Embryonic facial prominence (tissue), 1 donor: ENCODE data around the gene ENPP1.
"Not testable (repeated sequence)": the region's sequence is repeated elsewhere in the genome, so short reads cannot be mapped to it uniquely, and the experiment has no call there.

Experiments
- DNase-seq: peaks from one replicate; pipeline ENCODE4 v3.0.0-alpha.2; 2016; ENCODE audit errors: extremely low spot score

ENPP1 gene

GRCh38 chr6:131831392-131831791 lies 23.6 kb downstream of the ENPP1 start:
- DNase-seq = no peak

DNA sequence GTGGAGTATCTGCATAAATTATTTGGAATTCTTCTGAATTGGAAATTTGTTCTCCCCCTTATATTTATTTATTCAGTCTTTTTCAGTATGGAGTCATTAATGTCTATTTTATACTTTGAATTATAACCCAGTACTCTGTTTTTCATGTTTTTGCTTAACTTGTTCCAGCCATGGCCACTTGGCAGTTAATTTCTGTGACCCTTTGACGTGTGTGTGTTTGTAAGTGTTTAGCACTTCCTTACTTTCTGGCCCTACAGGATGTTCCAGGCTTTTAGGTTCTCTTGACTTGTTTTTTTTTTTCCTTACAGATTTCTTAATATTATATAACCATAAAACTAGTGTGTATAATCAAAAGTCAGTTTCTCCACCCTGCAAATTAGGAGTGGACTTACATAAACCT lies 24.1 kb downstream of the ENPP1 start:
- no peak for DNase-seq

GRCh38 chr6:131832363-131832762 lies 24.5 kb downstream of the ENPP1 start:
- no peak for DNase-seq

GRCh38 chr6:131838051-131838450 lies 30.2 kb downstream of the ENPP1 start:
- no peak for DNase-seq

GRCh38 chr6:131839388-131839787 lies 31.6 kb downstream of the ENPP1 start:
- no peak for DNase-seq

GRCh38 chr6:131840441-131840840 lies 32.6 kb downstream of the ENPP1 start:
- DNase-seq = no peak

- no peak for DNase-seq
Measured at GRCh38 chr6:131840936-131841583, 33.2 kb downstream of the ENPP1 start.

- DNase-seq = no peak
Measured at GRCh38 chr6:131843768-131844167, 35.9 kb downstream of the ENPP1 start.

DNA sequence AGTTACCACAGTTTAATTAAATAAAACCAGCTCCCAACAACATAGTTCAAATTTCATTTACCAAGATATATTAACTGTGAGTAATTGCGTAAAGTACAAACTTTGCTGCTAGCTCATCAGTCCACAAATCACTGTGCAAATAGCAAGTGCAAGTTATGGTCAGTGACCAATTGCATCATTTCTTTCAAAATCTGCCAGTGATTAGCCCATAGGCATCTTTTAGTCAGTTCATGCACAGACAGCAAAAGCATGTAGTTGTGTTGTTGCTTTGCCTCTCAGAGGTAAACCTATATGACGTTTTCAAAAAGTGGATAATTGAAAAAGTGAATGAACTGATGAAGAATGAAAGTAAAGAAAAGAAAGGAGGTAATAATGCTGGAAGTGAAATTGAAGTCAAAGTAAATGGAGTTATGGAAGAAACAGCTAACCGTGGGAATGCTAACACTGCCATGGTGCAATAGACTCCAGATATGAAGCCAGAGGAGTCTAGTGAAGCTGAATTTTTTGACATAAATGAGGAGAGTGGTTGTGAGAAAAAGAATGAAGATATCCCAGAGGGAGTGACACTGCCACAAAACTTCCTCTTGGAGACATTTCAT lies 36.5 kb downstream of the ENPP1 start:
- DNase-seq = no peak

GRCh38 chr6:131846023-131846663 lies 38.3 kb downstream of the ENPP1 start:
- DNase-seq = no peak

DNA sequence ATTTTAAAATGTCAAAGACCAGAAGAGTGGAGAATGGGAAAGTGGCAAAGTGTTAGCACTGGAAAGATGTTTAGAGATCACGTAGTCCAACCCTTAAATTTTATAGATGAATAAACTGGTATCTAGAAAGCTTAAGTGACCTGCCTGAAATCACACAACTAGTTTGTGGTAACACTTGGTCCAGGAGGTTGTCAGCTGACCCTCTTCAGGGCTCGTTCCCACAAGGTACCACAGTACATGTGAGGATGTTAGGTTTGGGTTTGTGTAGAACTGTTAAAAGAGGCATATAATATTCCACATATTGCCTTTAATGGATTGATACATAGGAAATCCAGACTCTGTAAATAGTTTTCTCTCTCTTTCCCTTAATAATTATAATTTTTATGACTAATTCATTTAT lies 39.1 kb downstream of the ENPP1 start:
- no peak for DNase-seq

GRCh38 chr6:131849799-131850198 lies 42.0 kb downstream of the ENPP1 start:
- no peak for DNase-seq

DNA sequence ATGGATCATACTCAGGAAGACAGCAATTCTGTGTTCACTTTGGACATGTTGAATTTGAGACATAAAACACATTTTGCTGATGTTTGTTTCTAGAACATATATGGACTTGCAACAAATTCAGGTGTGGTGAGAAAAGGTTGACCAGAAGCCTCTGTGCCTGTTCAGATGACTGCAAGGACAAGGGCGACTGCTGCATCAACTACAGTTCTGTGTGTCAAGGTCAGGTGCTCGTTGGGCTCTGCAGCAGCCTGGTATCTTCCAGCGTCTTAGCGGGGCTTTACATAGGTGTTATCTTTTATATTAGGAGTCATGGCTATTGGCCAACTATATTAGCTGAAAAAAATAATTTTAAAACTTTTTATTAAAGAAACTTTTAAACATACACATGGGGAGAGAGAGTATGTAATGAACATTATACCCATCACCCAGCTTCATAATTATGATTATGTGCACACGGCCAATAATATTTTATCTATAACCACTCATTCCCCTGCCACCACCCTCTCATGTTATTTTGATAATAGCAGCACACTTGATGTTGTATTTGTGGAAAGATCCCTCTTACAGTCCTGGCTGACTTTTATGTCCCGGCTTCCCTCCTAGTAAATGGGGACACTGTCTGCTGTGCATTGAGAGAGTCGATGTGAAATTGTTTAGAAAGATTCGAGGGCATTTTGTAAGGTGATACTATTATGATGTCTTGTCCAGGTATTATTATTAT lies 43.4 kb downstream of the ENPP1 start:
- DNase-seq = no peak

- DNase-seq = no peak
Measured at GRCh38 chr6:131852200-131852599, 44.4 kb downstream of the ENPP1 start.

DNA sequence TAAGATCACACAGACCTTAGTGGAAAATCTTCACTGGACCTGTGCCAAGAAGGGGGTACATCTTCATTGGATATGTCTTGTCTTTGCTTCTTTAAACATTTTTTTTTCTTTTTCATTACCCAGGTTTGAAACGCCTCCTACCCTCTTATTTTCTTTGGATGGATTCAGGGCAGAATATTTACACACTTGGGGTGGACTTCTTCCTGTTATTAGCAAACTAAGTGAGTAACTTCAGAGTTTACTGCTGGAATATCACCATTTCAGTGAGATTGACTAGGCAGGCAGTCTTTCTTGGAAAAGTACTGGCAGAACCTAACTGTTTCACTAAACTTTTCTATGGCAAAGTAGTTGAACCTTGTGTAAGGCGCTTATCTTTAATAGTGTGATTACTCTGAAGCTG lies 47.0 kb downstream of the ENPP1 start:
- no peak for DNase-seq

DNA sequence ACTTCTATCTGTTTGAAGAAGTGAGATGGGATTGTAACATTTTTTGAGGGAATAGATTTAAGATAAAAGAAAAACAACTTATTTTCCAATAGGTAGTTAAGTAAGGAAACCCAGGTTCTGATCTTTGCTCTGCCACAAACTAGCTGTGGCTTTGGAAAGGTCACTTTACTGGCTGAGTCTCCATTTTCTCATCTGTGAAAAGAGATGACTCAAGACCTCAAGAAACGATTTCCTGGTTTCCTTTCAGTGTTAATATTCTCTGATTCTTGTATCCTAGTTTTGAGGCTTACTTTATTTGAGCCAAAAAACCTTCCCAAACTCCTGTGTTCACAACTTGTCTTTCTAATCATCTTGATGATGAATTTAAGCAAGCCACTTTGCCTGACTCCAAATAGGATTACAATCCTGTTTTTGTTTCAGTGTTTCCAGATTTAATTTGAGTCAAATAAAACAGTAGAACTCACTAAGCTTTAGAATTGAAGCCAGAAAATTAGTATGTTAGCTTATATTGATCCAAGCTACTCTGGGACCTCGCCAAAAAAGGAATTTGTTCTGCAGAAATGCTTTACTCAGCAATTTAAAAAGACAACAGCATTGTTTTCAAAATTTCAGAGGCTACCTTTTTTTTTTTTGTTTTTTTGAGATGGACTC lies 51.1 kb downstream of the ENPP1 start:
- DNase-seq = no peak

DNA sequence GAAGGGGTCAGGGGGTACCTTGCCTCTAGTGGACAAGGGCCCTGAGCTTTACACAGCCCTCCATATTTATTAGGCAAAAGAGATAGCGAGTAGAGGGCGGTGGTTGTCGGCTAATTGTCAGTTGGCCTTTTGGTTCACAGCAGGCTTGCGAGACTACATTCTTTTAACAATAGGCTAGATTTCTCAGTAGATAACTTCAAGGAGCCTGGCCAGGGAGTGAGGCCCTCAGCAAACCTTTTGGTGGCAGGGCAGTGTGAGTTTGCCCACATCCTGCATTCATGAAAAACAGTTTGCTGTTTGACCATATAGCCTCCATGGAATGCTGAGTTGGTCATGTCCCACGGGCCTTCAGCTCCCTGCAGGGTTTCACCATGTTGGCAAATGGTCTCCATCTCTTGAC lies 51.8 kb downstream of the ENPP1 start:
- DNase-seq = not testable (repeated sequence)

GRCh38 chr6:131861381-131861780 lies 53.6 kb downstream of the ENPP1 start:
- no peak for DNase-seq

- DNase-seq = no peak
Measured at GRCh38 chr6:131862476-131862875, 54.7 kb downstream of the ENPP1 start.

DNA sequence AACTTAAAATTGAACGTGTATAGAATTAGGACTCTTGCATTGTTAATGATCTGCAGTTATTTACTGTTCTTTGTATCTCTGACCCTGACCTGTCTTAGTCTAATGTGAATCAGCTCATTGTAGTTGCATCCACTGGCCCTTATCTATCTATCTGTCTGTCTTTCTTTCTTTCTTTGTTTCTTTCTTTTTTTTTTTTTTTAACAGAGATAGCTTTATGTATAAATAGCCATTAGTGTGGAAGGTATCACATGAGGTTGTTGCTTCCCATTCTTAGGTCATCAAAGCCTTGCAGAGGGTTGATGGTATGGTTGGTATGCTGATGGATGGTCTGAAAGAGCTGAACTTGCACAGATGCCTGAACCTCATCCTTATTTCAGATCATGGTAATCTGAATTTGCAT lies 59.9 kb downstream of the ENPP1 start:
- no peak for DNase-seq

GRCh38 chr6:131868836-131869235 lies 61.0 kb downstream of the ENPP1 start:
- DNase-seq = no peak

- no peak for DNase-seq
Measured at GRCh38 chr6:131875647-131876046, 67.8 kb downstream of the ENPP1 start.
